K562 (cell line): ENCODE results near the gene GABPB2. TPM values are rescaled to one million over a fixed set of nuclear protein-coding genes. Genes with fewer than 3 reads are reported as not detected.
A peak's percentile ranks its signal among the peaks of the same experiment; 100 is the strongest.

Source experiments
- ARNT ChIP-seq, 2 experiments: fragments of 450-650 bp; IDR thresholded peaks; 2 replicates each; pipeline ENCODE4 v1.6.1; 2016; ENCODE audit warnings: mild to moderate bottlenecking in 1 of 2
- CHCHD3 ChIP-seq: fragments of 250-450 bp; sonication (Bioruptor Pico); IDR thresholded peaks from 2 replicates; pipeline ENCODE4 v2.1.2; 2022; ENCODE audit warnings: mild to moderate bottlenecking
- DDX20 ChIP-seq: fragments of 450-650 bp; IDR thresholded peaks from 2 replicates; pipeline ENCODE4 v1.6.1; 2016; ENCODE audit warnings: missing genetic modification characterization, low read depth, mild to moderate bottlenecking, missing compliant biosample characterization, moderate library complexity
- EHMT2 ChIP-seq: fragments of 450-650 bp; IDR thresholded peaks from 2 replicates; pipeline ENCODE4 v1.6.1; 2018; ENCODE audit warnings: antibody characterized with exemption
- GABPB1 ChIP-seq: sonication (generic); formaldehyde crosslinking; IDR thresholded peaks from 2 replicates; pipeline ENCODE4 v1.8.0; 2022; ENCODE audit warnings: mild to moderate bottlenecking, missing genetic modification reagents
- HDGF ChIP-seq: fragments of 450-650 bp; IDR thresholded peaks from 2 replicates; pipeline ENCODE4 v1.6.1; 2016
- HEY1 ChIP-seq: fragments of 250-450 bp; sonication (Bioruptor Pico); IDR thresholded peaks from 2 replicates; pipeline ENCODE4 v1.5.0; 2020; ENCODE audit warnings: mild to moderate bottlenecking, moderate library complexity, borderline replicate concordance
- HMGN3 ChIP-seq: IDR thresholded peaks from 2 replicates; pipeline ENCODE4 v1.6.1; 2011; ENCODE audit warnings: borderline replicate concordance, low read depth, mild to moderate bottlenecking, mixed read lengths, low read length; ENCODE audit not compliant: insufficient read length; ENCODE audit errors: extremely low read depth
- HNRNPH1 ChIP-seq: fragments of 200-400 bp; formaldehyde crosslinking; optimal IDR thresholded peaks from 2 replicates; pipeline ENCODE3; 2017; ENCODE audit warnings: low read depth, mild to moderate bottlenecking, low read length, moderate library complexity
- NCOA4 ChIP-seq: fragments of 450-650 bp; IDR thresholded peaks from 2 replicates; pipeline ENCODE4 v1.6.1; 2018; ENCODE audit warnings: mild to moderate bottlenecking; ENCODE audit not compliant: partially characterized antibody
- NFE2 ChIP-seq: IDR thresholded peaks from 2 replicates; pipeline ENCODE4 v1.6.1; 2014; ENCODE audit warnings: antibody characterized with exemption, low read depth
- RBM22 ChIP-seq: fragments of 200-400 bp; formaldehyde crosslinking; IDR thresholded peaks from 2 replicates; pipeline ENCODE4 v1.6.1; 2018; ENCODE audit warnings: low read length, low read depth; ENCODE audit not compliant: poor library complexity, severe bottlenecking
- SUPT5H ChIP-seq: fragments of 450-650 bp; IDR thresholded peaks from 2 replicates; pipeline ENCODE4 v1.6.1; 2016
- TBP ChIP-seq: optimal IDR thresholded peaks from 2 replicates; pipeline ENCODE3; 2011; ENCODE audit warnings: low read depth, low read length, improper control_type of control experiment
- ZBTB7A ChIP-seq: IDR thresholded peaks from 2 replicates; pipeline ENCODE4 v1.6.1; 2011; ENCODE audit warnings: low read depth, mild to moderate bottlenecking, low read length, moderate library complexity, borderline replicate concordance; ENCODE audit not compliant: control insufficient read depth
- polyA plus RNA-seq, 8 experiments: library from polyadenylated mRNA; depleted of rRNA in 4 of 8; stranded (reverse) in 5 of 8; unstranded in 3 of 8; fragments of >200 nt; fragmentation: Nextera tagmentation in 2 of 8; fragmentation: Illumina TruSeq in 1 of 8; extraction: Ambion mirVana in 2 of 8; extraction: Trizol in 1 of 8; gene quantifications; 2 replicates each; pipeline versions ENCODE4 v1.2.1 to v1.2.3, GENCODE V29; 2011 to 2014; ENCODE audit warnings: inconsistent platforms in 1 of 8, missing spikeins in 1 of 8
- total RNA-seq, 7 experiments: library from RNA; depleted of rRNA in 6 of 7; stranded (reverse); fragments of >200 nt in 6 of 7; fragmentation: Illumina TruSeq in 2 of 7; extraction: Trizol in 2 of 7; gene quantifications; 2 replicates each; pipeline versions ENCODE4 v1.2.1 to v1.2.3, GENCODE V29; 2011 to 2021; ENCODE audit warnings: low replicate concordance in 1 of 7
- TF ChIP-seq, protein P1 (sequence below), 2 experiments: fragments of 450-650 bp; conservative IDR thresholded peaks; 2 replicates each; pipeline ENCODE4 v1.6.1; 2017; ENCODE audit warnings: mild to moderate bottlenecking in 2 of 2, moderate library complexity in 2 of 2
- TF ChIP-seq, protein P2 (sequence below): sonication (generic); formaldehyde crosslinking; IDR thresholded peaks from 2 replicates; pipeline ENCODE4 v1.8.0; 2022; ENCODE audit warnings: mild to moderate bottlenecking, low read depth, missing genetic modification reagents
- TF ChIP-seq, protein P3 (sequence below): sonication (generic); formaldehyde crosslinking; IDR thresholded peaks from 2 replicates; pipeline ENCODE4 v1.8.1; 2022; ENCODE audit warnings: missing genetic modification reagents
- TF ChIP-seq, protein P4 (sequence below): fragments of 450-650 bp; IDR thresholded peaks from 2 replicates; pipeline ENCODE4 v1.6.1; 2017; ENCODE audit warnings: antibody characterized with exemption, mild to moderate bottlenecking

GABPB2 gene
- total and polyA plus RNA-seq, 9 of the 15 experiments (the other 6 are each of a cell fraction or from before 2014, with no cell fraction given): 2.2 to 13.3 (median 6.1) TPM

DNA sequence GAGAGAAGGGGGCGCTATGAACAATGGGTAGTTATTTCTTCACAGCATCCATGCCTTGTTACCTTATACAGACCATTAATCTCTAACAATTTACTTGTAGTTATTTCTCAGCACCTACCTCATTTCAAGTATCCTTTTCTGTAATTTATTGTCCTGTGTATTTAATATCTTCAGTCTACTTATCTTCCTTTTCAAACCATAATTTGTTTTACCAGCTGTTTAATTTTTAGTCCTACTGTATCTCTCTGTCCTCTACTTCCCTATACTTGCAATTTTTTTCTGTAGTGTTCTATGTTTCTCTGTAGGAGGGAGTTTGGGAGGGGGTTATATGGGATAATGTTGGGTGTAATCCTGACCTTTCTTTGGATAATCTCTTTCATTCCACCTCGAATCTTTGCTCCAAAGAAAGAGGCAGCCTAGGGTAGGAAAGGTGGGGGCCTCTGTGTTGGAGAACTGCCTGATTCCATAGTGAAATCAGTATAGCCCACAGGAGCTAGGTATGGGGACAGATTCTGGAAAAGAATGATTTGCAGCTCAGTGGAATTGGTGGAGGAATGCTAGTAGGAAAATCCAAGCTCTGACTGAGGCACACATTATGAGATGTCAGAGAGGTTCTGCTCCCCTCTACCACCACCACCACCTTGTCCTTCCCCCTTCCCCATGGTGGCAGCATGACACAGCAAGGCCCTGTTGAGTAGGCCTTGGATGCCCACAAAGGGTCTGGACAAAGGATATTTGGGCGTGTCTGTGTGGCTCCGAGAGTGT lies 9.7 kb upstream of the GABPB2 start (continued):
- TF ChIP-seq, protein P1, sequence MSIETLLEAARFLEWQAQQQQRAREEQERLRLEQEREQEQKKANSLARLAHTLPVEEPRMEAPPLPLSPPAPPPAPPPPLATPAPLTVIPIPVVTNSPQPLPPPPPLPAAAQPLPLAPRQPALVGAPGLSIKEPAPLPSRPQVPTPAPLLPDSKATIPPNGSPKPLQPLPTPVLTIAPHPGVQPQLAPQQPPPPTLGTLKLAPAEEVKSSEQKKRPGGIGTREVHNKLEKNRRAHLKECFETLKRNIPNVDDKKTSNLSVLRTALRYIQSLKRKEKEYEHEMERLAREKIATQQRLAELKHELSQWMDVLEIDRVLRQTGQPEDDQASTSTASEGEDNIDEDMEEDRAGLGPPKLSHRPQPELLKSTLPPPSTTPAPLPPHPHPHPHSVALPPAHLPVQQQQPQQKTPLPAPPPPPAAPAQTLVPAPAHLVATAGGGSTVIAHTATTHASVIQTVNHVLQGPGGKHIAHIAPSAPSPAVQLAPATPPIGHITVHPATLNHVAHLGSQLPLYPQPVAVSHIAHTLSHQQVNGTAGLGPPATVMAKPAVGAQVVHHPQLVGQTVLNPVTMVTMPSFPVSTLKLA (conservative IDR thresholded peaks at IDR 0.05): 0 out of 4 replicates have a peak, but pooled peaks of 1 of the 2 experiments have one; percentile 23
- TF ChIP-seq HDGF (0 out of 2 replicates have a peak, but pooled peaks have one; percentile 41), SUPT5H (no peak), CHCHD3 (CRISPR knock-in tag) (no peak), RBM22 (no peak), NCOA4 (no peak), DDX20 (tag) (no peak), HNRNPH1 (no peak), HMGN3 (no peak), ARNT (IDR thresholded peaks at IDR 0.05) (0 out of 4 replicates have a peak, but pooled peaks of 1 of the 2 experiments have one; percentile 18), EHMT2 (peak; percentile 64), NFE2 (peak; percentile 73), ZBTB7A (no peak), TBP (no peak), HEY1 (CRISPR knock-in tag) (no peak), GABPB1 (no peak)
- TF ChIP-seq, protein P2, sequence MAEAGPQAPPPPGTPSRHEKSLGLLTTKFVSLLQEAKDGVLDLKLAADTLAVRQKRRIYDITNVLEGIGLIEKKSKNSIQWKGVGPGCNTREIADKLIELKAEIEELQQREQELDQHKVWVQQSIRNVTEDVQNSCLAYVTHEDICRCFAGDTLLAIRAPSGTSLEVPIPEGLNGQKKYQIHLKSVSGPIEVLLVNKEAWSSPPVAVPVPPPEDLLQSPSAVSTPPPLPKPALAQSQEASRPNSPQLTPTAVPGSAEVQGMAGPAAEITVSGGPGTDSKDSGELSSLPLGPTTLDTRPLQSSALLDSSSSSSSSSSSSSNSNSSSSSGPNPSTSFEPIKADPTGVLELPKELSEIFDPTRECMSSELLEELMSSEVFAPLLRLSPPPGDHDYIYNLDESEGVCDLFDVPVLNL (CRISPR knock-in tag): no peak
- TF ChIP-seq, protein P3, sequence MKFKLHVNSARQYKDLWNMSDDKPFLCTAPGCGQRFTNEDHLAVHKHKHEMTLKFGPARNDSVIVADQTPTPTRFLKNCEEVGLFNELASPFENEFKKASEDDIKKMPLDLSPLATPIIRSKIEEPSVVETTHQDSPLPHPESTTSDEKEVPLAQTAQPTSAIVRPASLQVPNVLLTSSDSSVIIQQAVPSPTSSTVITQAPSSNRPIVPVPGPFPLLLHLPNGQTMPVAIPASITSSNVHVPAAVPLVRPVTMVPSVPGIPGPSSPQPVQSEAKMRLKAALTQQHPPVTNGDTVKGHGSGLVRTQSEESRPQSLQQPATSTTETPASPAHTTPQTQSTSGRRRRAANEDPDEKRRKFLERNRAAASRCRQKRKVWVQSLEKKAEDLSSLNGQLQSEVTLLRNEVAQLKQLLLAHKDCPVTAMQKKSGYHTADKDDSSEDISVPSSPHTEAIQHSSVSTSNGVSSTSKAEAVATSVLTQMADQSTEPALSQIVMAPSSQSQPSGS (CRISPR knock-in tag): no peak
- TF ChIP-seq, protein P4, sequence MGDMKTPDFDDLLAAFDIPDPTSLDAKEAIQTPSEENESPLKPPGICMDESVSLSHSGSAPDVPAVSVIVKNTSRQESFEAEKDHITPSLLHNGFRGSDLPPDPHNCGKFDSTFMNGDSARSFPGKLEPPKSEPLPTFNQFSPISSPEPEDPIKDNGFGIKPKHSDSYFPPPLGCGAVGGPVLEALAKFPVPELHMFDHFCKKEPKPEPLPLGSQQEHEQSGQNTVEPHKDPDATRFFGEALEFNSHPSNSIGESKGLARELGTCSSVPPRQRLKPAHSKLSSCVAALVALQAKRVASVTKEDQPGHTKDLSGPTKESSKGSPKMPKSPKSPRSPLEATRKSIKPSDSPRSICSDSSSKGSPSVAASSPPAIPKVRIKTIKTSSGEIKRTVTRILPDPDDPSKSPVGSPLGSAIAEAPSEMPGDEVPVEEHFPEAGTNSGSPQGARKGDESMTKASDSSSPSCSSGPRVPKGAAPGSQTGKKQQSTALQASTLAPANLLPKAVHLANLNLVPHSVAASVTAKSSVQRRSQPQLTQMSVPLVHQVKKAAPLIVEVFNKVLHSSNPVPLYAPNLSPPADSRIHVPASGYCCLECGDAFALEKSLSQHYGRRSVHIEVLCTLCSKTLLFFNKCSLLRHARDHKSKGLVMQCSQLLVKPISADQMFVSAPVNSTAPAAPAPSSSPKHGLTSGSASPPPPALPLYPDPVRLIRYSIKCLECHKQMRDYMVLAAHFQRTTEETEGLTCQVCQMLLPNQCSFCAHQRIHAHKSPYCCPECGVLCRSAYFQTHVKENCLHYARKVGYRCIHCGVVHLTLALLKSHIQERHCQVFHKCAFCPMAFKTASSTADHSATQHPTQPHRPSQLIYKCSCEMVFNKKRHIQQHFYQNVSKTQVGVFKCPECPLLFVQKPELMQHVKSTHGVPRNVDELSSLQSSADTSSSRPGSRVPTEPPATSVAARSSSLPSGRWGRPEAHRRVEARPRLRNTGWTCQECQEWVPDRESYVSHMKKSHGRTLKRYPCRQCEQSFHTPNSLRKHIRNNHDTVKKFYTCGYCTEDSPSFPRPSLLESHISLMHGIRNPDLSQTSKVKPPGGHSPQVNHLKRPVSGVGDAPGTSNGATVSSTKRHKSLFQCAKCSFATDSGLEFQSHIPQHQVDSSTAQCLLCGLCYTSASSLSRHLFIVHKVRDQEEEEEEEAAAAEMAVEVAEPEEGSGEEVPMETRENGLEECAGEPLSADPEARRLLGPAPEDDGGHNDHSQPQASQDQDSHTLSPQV: peak; percentile 65; the same call in 1 of the 2 replicates
